Panc1 (cell line): ENCODE measurements around the gene RBM14.

ENCODE experiments used
- POLR2AphosphoS5 ChIP-seq: IDR thresholded peaks from 2 replicates; pipeline ENCODE4 v1.6.1; 2012; ENCODE audit warnings: mild to moderate bottlenecking, low read depth, low read length, moderate library complexity
- SIN3A ChIP-seq: IDR thresholded peaks from 2 replicates; pipeline ENCODE4 v1.6.1; 2012; ENCODE audit warnings: low read depth, mild to moderate bottlenecking, low read length, moderate library complexity, borderline replicate concordance; ENCODE audit not compliant: insufficient read depth
- TCF7L2 ChIP-seq: IDR thresholded peaks from 2 replicates; pipeline ENCODE4 v1.6.1; 2011; ENCODE audit warnings: mild to moderate bottlenecking, low read depth, low read length, inconsistent platforms
- TF ChIP-seq, protein P1 (sequence below): fragments of 450-650 bp; IDR thresholded peaks from 2 replicates; pipeline ENCODE4 v1.5.1; 2017; ENCODE audit warnings: mild to moderate bottlenecking
- TF ChIP-seq, protein P2 (sequence below), 2 experiments: IDR thresholded peaks; 2 replicates each; pipeline ENCODE4 v1.6.1; 2011 to 2012; ENCODE audit warnings: low read depth in 2 of 2, control low read depth in 1 of 2, low read length in 1 of 2, mild to moderate bottlenecking in 1 of 2, moderate library complexity in 1 of 2; ENCODE audit not compliant: insufficient read depth in 1 of 2

DNA sequence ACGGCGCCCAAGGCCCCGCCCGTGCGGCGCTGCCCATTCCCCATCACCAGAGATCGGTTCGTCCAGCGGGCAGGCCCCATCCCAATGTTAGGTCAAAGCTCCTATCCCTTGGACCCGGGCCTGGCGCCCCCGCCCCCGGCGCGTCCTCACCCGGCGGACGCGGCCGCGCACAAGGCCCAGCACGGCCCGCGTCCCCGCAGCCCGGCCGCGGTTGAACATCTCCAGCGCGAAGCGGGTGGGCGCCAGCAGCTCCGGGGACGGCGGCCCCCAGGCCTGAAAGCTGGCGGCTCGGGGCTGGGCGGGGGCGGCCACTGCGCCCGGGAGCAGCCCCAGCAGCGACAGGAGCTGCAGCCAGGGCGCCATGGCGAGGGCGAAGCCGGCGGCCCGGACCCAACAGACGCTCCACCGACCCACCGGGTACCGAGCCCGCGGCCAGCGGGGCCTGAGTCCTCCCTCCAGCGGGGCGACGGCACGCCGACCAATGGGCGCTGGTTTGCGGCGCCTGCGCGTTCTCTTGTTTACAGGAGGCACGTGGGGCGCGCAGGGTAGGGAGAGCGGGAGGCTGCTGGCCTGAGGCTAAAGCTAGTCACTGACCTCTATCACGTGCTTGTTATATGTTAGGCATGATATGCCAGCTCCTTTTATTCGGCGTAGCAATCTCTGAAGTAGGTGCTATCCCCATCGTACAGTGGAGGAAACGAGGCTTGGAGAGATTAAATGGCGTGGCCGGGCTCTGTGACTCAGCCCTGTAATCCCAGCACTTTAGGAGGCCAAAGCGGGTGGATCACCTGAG, 48.1 kb upstream of the RBM14 start, which contains the start of gene CTSF:
- TF ChIP-seq, protein P1, sequence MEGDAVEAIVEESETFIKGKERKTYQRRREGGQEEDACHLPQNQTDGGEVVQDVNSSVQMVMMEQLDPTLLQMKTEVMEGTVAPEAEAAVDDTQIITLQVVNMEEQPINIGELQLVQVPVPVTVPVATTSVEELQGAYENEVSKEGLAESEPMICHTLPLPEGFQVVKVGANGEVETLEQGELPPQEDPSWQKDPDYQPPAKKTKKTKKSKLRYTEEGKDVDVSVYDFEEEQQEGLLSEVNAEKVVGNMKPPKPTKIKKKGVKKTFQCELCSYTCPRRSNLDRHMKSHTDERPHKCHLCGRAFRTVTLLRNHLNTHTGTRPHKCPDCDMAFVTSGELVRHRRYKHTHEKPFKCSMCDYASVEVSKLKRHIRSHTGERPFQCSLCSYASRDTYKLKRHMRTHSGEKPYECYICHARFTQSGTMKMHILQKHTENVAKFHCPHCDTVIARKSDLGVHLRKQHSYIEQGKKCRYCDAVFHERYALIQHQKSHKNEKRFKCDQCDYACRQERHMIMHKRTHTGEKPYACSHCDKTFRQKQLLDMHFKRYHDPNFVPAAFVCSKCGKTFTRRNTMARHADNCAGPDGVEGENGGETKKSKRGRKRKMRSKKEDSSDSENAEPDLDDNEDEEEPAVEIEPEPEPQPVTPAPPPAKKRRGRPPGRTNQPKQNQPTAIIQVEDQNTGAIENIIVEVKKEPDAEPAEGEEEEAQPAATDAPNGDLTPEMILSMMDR = no peak
- no peak for TF ChIP-seq TCF7L2
- TF ChIP-seq POLR2AphosphoS5 = no peak
- TF ChIP-seq SIN3A = no peak; the same call in 1 of the 2 replicates
- TF ChIP-seq, protein P2, sequence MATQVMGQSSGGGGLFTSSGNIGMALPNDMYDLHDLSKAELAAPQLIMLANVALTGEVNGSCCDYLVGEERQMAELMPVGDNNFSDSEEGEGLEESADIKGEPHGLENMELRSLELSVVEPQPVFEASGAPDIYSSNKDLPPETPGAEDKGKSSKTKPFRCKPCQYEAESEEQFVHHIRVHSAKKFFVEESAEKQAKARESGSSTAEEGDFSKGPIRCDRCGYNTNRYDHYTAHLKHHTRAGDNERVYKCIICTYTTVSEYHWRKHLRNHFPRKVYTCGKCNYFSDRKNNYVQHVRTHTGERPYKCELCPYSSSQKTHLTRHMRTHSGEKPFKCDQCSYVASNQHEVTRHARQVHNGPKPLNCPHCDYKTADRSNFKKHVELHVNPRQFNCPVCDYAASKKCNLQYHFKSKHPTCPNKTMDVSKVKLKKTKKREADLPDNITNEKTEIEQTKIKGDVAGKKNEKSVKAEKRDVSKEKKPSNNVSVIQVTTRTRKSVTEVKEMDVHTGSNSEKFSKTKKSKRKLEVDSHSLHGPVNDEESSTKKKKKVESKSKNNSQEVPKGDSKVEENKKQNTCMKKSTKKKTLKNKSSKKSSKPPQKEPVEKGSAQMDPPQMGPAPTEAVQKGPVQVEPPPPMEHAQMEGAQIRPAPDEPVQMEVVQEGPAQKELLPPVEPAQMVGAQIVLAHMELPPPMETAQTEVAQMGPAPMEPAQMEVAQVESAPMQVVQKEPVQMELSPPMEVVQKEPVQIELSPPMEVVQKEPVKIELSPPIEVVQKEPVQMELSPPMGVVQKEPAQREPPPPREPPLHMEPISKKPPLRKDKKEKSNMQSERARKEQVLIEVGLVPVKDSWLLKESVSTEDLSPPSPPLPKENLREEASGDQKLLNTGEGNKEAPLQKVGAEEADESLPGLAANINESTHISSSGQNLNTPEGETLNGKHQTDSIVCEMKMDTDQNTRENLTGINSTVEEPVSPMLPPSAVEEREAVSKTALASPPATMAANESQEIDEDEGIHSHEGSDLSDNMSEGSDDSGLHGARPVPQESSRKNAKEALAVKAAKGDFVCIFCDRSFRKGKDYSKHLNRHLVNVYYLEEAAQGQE (IDR thresholded peaks at IDR 0.05; ENCODE audit: insufficient read depth in 1 of 2, low read depth in 2 of 2, low read length in 1 of 2) = no peak
